ENCODE results near the gene NUP160.

NUP160 gene

GRCh38 chr11:47750725-47751124 is 97.4 kb downstream of the NUP160 start:
- TF ChIP-seq EP300 (IDR thresholded peaks at IDR 0.05; ENCODE audit: borderline replicate concordance), result no peak
- no peak for TF ChIP-seq FOXM1 (IDR thresholded peaks at IDR 0.05; ENCODE audit: borderline replicate concordance, low read depth)
- no peak for TF ChIP-seq EGR1 (IDR thresholded peaks at IDR 0.05)
- TF ChIP-seq NFIC (IDR thresholded peaks at IDR 0.05), result no peak

- no peak for TF ChIP-seq TAF1 (IDR thresholded peaks at IDR 0.05; ENCODE audit: low read depth)
- no peak for TF ChIP-seq FOXM1 (IDR thresholded peaks at IDR 0.05; ENCODE audit: borderline replicate concordance, low read depth)
- TF ChIP-seq CEBPB (IDR thresholded peaks at IDR 0.05), result no peak
- TF ChIP-seq NFIC (IDR thresholded peaks at IDR 0.05), result no peak
- TF ChIP-seq REST (IDR thresholded peaks at IDR 0.05; ENCODE audit: low read depth), result no peak
These were observed 115.9 kb downstream of the NUP160 start for GRCh38 chr11:47732271-47732670.

GRCh38 chr11:47731475-47731874 is 116.7 kb downstream of the NUP160 start:
- TF ChIP-seq REST (IDR thresholded peaks at IDR 0.05; ENCODE audit: low read depth) (no peak), EP300 (IDR thresholded peaks at IDR 0.05; ENCODE audit: borderline replicate concordance) (no peak), YY1 (IDR thresholded peaks at IDR 0.05; ENCODE audit: low read depth) (no peak), CEBPB (IDR thresholded peaks at IDR 0.05) (no peak), TAF1 (IDR thresholded peaks at IDR 0.05; ENCODE audit: low read depth) (no peak), ZBTB7A (IDR thresholded peaks at IDR 0.05; ENCODE audit: low read depth) (no peak), USF1 (IDR thresholded peaks at IDR 0.05) (no peak), FOXM1 (IDR thresholded peaks at IDR 0.05; ENCODE audit: borderline replicate concordance, low read depth) (no peak), RAD21 (IDR thresholded peaks at IDR 0.05; ENCODE audit: low read depth) (no peak), NFIC (IDR thresholded peaks at IDR 0.05) (no peak), MAX (IDR thresholded peaks at IDR 0.05) (no peak), TCF12 (IDR thresholded peaks at IDR 0.05; ENCODE audit: low read depth) (no peak), CREB1 (IDR thresholded peaks at IDR 0.05; ENCODE audit: low read depth) (no peak), TEAD4 (IDR thresholded peaks at IDR 0.05) (no peak), EGR1 (IDR thresholded peaks at IDR 0.05) (no peak)
